Measurements from ENCODE around the gene CCZ1B. TPM values are rescaled to one million over a fixed set of nuclear protein-coding genes. Genes with fewer than 3 reads are reported as not detected.
"Not testable (repeated sequence)": the region's sequence is repeated elsewhere in the genome, so short reads cannot be mapped to it uniquely, and the experiment has no call there.

CCZ1B gene
- polyA plus RNA-seq (2012; rRNA removed) = 30.0 and 47.1 TPM in 2 replicates
- polyA plus RNA-seq (2012; cell fraction: cytosol; rRNA removed) = 50.2 and 87.7 TPM in 2 replicates
- 47.8 and 71.4 TPM in 2 replicates for polyA plus RNA-seq (2012; cell fraction: nucleus; rRNA removed)

DNA sequence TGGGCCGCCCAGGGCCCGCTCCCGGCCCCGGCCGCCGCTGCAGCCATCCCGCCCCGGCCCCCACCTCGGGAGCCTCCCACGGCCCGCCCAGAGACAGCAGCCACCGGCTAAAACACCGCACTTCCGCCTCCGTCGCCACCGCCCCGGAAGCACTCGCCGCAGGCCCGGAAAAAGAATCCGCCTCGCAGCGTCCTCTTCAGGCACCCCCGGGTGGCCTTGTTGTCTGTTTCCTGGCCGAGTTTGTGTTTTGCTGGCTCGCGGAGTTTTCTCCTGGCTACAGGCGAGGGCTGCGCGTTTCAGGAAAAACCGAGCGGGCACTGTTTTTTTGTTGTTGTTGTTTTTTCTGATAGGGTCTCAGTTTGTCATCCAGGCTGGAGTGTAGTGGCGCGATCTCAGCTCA lies at the start of gene CCZ1B:
Gene CCZ1B (minus strand): TSS at position 125 of the 400 bp plus-strand sequence. CDS start 78 bp downstream, at position 47.
- CTCF ChIA-PET; H3K36me3 ChIP-seq (replicated peaks in 1 of 2; ENCODE audit: control insufficient read depth in 1 of 2, insufficient read depth in 2 of 2, low read length in 1 of 2); DNase-seq; H3F3A ChIP-seq (replicated peaks; ENCODE audit: insufficient read depth); H4K20me1 ChIP-seq (ENCODE audit: insufficient read depth); H3K79me2 ChIP-seq (ENCODE audit: insufficient read depth); H3K9me2 ChIP-seq; H3K9me3 ChIP-seq; POLR2A ChIA-PET; H3K4me1 ChIP-seq (ENCODE audit: control insufficient read depth in 1 of 2, insufficient read depth in 2 of 2, low read depth in 1 of 2, low read length in 1 of 2): not testable (repeated sequence)
- peak within 1 kb of the TSS; percentile 71 for H3K4me2 ChIP-seq
- peak within 1 kb of the TSS; percentile 42 to 51 for H3K4me3 ChIP-seq (ENCODE audit: low read depth in 2 of 2, low read length in 1 of 2)
- TF ChIP-seq CTCF (IDR thresholded peaks at IDR 0.05) = peak; percentile 36; the same call in 1 of the 2 replicates
- TF ChIP-seq ELF1 (IDR thresholded peaks at IDR 0.05) = peak; percentile 90
- TF ChIP-seq MAX (IDR thresholded peaks at IDR 0.05; ENCODE audit: low read depth) = peak; percentile 69
- TF ChIP-seq YY1 (IDR thresholded peaks at IDR 0.05; ENCODE audit: low read depth) = 0 out of 2 replicates have a peak, but pooled peaks have one; percentile 40
- peak; percentile 84 for TF ChIP-seq GABPA (IDR thresholded peaks at IDR 0.05; ENCODE audit: low read depth)
- 0 out of 2 replicates have a peak, but pooled peaks have one; percentile 20 for TF ChIP-seq TAF1 (IDR thresholded peaks at IDR 0.05; ENCODE audit: borderline replicate concordance, low read depth, low read length)
- peak; percentile 53; the same call in 1 of the 2 replicates for TF ChIP-seq POLR2AphosphoS5 (IDR thresholded peaks at IDR 0.05; ENCODE audit: low read depth, low read length)
- WGBS (ENCODE audit: low lambda C conversion rate) = 14% methylated on average over 11 of the region's 35 CpGs
- peak within 1 kb of the TSS; percentile 94; the same call in 1 of the 2 replicates for H2AFZ ChIP-seq (ENCODE audit: low read depth)
- H3K27ac ChIP-seq (ENCODE audit: low read depth in 2 of 2, low read length in 1 of 2) = peak within 1 kb of the TSS in 1 of 2 experiments; percentile 55; a peak in 1 of 4 replicates
- peak within 1 kb of the TSS; percentile 43; the same call in 1 of the 2 replicates for H3K9ac ChIP-seq
- peaks cover 14% of the 10 kb centered on the region; the same call in 1 of the 2 replicates for H3K27me3 ChIP-seq (ENCODE audit: insufficient read depth)

DNA sequence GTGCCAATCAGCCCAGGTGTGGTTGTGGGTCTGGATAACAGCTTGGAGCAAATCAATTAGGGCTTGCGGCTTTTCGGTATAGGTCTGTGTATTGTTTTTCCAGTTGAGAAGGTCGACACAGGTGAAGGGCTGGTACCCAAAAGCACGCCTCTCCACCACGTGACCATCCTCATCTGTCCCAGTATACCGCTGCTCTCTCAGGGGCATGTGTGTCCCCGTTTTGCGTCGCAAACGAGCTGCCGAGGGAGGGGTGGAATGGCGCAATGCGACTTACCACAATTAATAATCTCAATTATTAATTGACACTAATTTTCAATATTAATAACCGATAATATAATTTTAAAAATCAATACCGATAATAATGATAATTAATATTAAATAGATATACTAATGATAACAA lies 48.9 kb upstream of the CCZ1B start:
- H3K4me2 ChIP-seq; H4K20me1 ChIP-seq (ENCODE audit: insufficient read depth); H3K27ac ChIP-seq (ENCODE audit: low read depth in 2 of 2, low read length in 1 of 2); POLR2A ChIA-PET; DNase-seq; H3K9me2 ChIP-seq; H3K36me3 ChIP-seq (replicated peaks in 1 of 2; ENCODE audit: control insufficient read depth in 1 of 2, insufficient read depth in 2 of 2, low read length in 1 of 2); H3K9me3 ChIP-seq; H2AFZ ChIP-seq (ENCODE audit: low read depth); H3K9ac ChIP-seq; H3K4me1 ChIP-seq (ENCODE audit: control insufficient read depth in 1 of 2, insufficient read depth in 2 of 2, low read depth in 1 of 2, low read length in 1 of 2); CTCF ChIA-PET; H3F3A ChIP-seq (replicated peaks; ENCODE audit: insufficient read depth); H3K4me3 ChIP-seq (ENCODE audit: low read depth in 2 of 2, low read length in 1 of 2); H3K79me2 ChIP-seq (ENCODE audit: insufficient read depth): not testable (repeated sequence)
- H3K27me3 ChIP-seq (ENCODE audit: insufficient read depth) = peaks cover 16% of the 10 kb centered on the region; the same call in 1 of the 2 replicates
- WGBS (ENCODE audit: low lambda C conversion rate) = 74% methylated on average over 15 of the region's 15 CpGs

DNA sequence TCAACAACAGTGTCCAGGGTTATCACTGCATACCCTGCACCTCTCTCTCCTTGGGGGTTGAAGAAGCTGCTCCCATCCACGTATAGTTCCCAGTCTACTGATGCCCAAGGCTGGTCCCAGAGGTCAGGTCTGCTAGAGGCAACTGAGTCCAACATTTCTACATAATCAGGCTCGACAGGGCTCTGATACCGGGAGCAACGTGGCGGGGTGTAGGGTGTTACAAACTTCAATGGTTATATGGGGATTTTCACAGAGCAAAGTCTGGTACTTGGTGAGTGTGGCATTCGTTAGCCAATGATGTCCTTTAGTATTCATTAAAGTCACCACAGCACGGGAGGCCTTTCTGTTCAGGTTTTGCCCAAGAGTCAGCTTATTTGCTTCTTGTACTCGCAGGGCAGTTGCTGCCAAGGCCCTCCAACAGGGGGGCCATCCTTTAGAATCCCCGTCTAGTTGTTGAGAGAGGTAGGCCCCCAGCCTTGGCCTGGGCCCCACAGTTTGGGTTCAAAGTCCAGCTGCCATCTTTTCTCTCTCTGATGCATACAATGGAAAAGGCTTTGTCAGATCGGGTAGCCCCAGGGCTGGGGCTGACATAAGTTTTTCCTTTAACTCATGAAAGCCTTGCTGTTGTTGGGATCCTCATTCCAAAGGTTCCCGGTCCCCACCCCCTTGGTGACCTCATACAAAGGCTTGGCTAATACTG lies 46.3 kb upstream of the CCZ1B start:
- H3K36me3 ChIP-seq (replicated peaks in 1 of 2; ENCODE audit: control insufficient read depth in 1 of 2, insufficient read depth in 2 of 2, low read length in 1 of 2); H3K9ac ChIP-seq; CTCF ChIA-PET; DNase-seq; H4K20me1 ChIP-seq (ENCODE audit: insufficient read depth); H3K9me2 ChIP-seq; POLR2A ChIA-PET; H3K4me3 ChIP-seq (ENCODE audit: low read depth in 2 of 2, low read length in 1 of 2); H3K4me2 ChIP-seq; H3K27ac ChIP-seq (ENCODE audit: low read depth in 2 of 2, low read length in 1 of 2); H3F3A ChIP-seq (replicated peaks; ENCODE audit: insufficient read depth); H3K79me2 ChIP-seq (ENCODE audit: insufficient read depth); H2AFZ ChIP-seq (ENCODE audit: low read depth); H3K9me3 ChIP-seq; H3K4me1 ChIP-seq (ENCODE audit: control insufficient read depth in 1 of 2, insufficient read depth in 2 of 2, low read depth in 1 of 2, low read length in 1 of 2): not testable (repeated sequence)
- 22% methylated on average over 11 of the region's 11 CpGs for WGBS (ENCODE audit: low lambda C conversion rate)
- H3K27me3 ChIP-seq (ENCODE audit: insufficient read depth) = peaks cover 24% of the 10 kb centered on the region; the same call in 1 of the 2 replicates

DNA sequence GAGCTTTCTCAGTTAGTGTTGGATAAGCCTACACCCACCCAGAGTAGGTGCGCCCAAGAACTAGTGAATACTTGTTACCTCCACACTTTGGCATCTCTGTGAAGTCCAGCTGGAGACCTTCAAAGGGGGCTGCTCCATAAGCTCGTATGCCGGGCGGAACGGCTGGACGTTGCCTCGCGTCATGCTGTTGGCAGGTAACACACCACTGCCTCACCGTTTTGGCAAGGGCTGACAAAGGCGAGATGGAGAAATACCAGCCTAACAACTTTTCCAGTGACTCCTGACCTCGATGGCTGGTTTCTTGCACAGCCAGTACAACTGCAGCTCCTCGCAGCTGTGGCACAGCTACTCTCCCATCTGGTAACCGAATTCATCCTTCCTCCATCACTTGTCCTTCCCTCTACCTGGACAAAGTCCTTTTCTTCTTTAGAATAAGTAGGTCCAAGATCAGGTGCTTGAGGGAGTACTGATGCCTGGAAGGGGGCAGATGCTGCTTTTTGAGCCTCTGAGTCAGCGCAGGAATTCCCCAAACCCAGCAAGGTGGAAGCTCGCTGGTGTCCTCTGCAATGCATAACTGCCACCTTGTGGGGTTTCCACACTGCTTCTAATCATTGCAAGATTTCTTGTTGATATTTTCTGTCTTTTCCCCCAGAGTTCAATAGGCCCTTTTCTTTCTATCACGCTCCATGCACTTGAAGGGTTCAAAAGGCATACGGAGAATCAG lies 45.5 kb upstream of the CCZ1B start:
- H3K9ac ChIP-seq; H3F3A ChIP-seq (replicated peaks; ENCODE audit: insufficient read depth); H3K9me2 ChIP-seq; POLR2A ChIA-PET; DNase-seq; H3K4me1 ChIP-seq (ENCODE audit: control insufficient read depth in 1 of 2, insufficient read depth in 2 of 2, low read depth in 1 of 2, low read length in 1 of 2); H3K36me3 ChIP-seq (replicated peaks in 1 of 2; ENCODE audit: control insufficient read depth in 1 of 2, insufficient read depth in 2 of 2, low read length in 1 of 2); H3K27ac ChIP-seq (ENCODE audit: low read depth in 2 of 2, low read length in 1 of 2); H2AFZ ChIP-seq (ENCODE audit: low read depth); H4K20me1 ChIP-seq (ENCODE audit: insufficient read depth); H3K4me3 ChIP-seq (ENCODE audit: low read depth in 2 of 2, low read length in 1 of 2); H3K79me2 ChIP-seq (ENCODE audit: insufficient read depth); H3K4me2 ChIP-seq; CTCF ChIA-PET; H3K9me3 ChIP-seq: not testable (repeated sequence)
- peaks cover 24% of the 10 kb centered on the region; the same call in 1 of the 2 replicates for H3K27me3 ChIP-seq (ENCODE audit: insufficient read depth)
- 55% methylated on average over 17 of the region's 17 CpGs for WGBS (ENCODE audit: low lambda C conversion rate)

- H3K4me2 ChIP-seq; H4K20me1 ChIP-seq (ENCODE audit: insufficient read depth); H3K9me3 ChIP-seq; H3F3A ChIP-seq (replicated peaks; ENCODE audit: insufficient read depth); POLR2A ChIA-PET; H3K4me3 ChIP-seq (ENCODE audit: low read depth in 2 of 2, low read length in 1 of 2); DNase-seq; H3K79me2 ChIP-seq (ENCODE audit: insufficient read depth); H2AFZ ChIP-seq (ENCODE audit: low read depth); H3K4me1 ChIP-seq (ENCODE audit: control insufficient read depth in 1 of 2, insufficient read depth in 2 of 2, low read depth in 1 of 2, low read length in 1 of 2); H3K9me2 ChIP-seq; CTCF ChIA-PET; H3K9ac ChIP-seq; H3K36me3 ChIP-seq (replicated peaks in 1 of 2; ENCODE audit: control insufficient read depth in 1 of 2, insufficient read depth in 2 of 2, low read length in 1 of 2); H3K27ac ChIP-seq (ENCODE audit: low read depth in 2 of 2, low read length in 1 of 2); H3K27me3 ChIP-seq (ENCODE audit: insufficient read depth): not testable (repeated sequence)
- WGBS (ENCODE audit: low lambda C conversion rate) = 55% methylated on average over 10 of the region's 10 CpGs
Measured at GRCh38 chr7:6864751-6865150, 38.7 kb upstream of the CCZ1B start.

Measured in SK-N-SH (cell line).